ENCODE results near the gene GPA33.

DNA sequence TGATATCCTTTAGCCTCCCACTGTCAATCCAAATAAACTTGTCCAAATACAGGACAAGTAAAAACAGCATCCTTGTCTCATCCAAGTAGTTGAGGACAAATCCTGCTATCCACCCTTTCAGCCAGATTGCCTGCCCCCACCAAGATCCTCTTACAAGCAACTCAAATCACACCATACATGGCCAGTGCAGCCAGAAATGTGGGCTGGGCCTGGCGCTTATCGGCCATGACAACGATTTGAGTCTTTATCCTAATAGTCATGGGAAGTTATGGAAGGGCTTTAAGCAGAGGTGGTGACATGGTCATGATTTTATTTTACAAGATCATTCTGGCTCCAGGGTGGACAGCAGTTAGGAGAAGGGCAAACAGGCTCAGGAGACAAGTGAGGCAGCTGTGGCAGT, 6.3 kb downstream of the GPA33 start:
- TF ChIP-seq POLR2A (IDR thresholded peaks at IDR 0.05) (no peak), CTCF (IDR thresholded peaks at IDR 0.05) (no peak), POLR2AphosphoS5 (IDR thresholded peaks at IDR 0.05) (no peak)
